Activated CD8-positive, alpha-beta memory T cell treated with anti-CD3 and anti-CD28 coated beads for 48 hours (primary cell): ENCODE results near the gene LRRC70.

Experiments
- DNase-seq, 3 experiments: peaks; one replicate each; pipeline ENCODE4 v3.0.0-alpha.2; 2020; ENCODE audit warnings: low read depth in 2 of 3, low spot score in 2 of 3

Gene LRRC70

GRCh38 chr5:62575066-62575465, 3.6 kb upstream of the LRRC70 start:
- no peak for DNase-seq

GRCh38 chr5:62575489-62575888, 3.1 kb upstream of the LRRC70 start:
- DNase-seq = no peak

DNA sequence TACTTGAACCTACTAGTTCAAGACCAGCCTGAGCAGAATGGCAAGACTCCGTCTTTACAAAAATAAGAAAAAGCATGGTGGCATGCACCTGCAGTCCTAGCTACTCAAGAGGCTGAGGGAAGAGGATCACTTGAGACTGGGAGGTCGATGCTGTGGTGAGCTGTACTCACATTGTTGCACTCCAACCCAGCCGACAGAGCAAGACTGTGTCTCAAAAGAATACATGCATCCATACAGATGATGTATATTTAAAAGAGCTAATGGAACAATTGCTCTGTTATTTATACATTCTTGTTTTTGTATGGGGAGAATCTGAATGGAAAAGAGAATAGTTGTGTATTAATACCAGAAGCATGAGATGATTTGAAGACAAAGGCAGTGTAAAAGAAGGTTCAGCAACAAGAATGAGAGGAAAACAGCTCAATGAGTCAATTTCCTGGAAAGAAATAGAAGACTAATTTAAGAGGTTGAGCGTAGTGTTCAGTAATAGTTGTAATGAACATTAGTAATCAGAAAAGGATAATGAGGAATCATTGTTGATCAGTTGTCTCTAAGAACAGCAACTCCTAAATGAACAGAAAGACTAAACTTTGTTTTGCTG, 1.9 kb upstream of the LRRC70 start:
- DNase-seq = no peak

- DNase-seq = no peak
Observed at GRCh38 chr5:62577488-62577887, 1.1 kb upstream of the LRRC70 start.

- no peak for DNase-seq
Observed at GRCh38 chr5:62579761-62580160, 1.1 kb downstream of the LRRC70 start.

DNA sequence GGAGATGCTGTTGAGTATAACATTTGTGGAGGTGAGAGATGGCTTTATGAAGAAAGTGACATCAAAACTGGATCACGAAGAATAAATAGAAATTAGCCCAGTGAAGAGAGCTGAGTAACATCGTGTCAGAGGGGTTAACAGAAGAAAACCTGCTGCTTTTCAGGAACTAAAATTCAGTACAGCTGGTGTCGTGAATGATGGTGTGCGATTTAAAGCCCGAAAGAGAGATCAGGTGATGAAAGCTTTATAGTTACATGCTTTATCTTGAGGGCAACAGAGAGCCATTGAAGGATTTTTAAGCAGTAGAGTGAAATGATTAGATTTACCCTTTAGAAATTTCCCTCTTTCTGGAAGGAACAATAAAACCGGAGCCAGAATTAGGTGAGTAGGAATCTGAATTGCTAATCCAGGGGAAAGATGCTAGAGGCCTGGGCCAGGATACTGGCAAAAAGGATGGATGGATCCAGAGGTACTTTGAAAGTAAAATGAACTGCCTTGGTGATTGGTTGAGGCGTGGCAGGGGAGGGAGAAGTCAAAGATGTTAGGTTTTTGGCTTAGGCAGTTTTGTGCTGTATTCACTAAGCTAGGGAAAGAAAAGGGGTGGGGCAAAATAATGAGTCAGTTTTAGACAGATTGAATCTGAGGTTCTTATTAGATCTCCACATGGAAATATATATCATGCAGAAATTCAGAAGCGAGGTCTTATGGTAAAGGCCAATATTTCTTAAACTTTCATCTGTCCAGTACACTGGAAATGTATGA, 3.4 kb downstream of the LRRC70 start:
- no peak for DNase-seq

DNA sequence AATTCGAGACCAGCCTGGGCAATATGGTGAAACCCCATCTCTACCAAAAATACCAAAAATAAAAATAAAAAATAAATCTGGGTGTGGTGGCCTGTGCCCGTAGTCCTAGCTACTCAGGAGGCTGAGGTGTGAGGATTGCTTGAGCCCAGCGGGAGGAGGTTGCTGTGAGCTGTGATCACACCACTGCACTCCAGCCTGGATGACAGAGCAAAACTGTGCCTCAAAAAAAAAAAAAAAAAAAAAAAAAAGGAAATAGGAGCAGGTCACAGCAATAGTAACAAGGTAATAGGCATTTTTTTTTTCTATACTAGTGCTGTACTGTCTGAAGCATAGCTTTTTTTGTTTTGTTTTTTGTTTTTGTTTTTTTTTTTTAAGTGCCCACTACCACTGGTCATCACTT, 5.8 kb downstream of the LRRC70 start:
- no peak for DNase-seq

- no peak for DNase-seq
Observed at GRCh38 chr5:62585306-62585705, 6.7 kb downstream of the LRRC70 start.

DNA sequence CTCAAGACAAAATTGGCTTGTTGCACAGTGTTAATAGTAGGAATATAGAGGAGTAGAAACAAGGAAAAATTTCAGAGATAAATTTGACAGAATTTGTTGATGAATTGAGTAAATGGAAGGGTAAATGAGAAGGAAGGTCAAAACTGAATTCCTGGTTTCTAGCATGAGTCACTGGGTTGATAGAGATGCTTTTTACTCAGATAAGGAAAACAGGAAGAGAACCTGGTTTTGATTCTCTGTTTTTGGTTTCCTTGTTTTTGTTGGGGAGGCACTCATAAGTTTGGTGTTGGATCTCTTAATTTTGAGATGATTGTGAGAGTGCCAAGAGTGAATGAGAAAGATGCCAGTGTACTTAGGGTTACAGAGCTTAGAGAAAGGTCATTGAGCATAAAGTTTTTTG, 7.1 kb downstream of the LRRC70 start:
- DNase-seq = no peak

GRCh38 chr5:62587737-62588136, 9.1 kb downstream of the LRRC70 start:
- no peak for DNase-seq

GRCh38 chr5:62588668-62589067, 10.0 kb downstream of the LRRC70 start:
- DNase-seq = no peak

GRCh38 chr5:62589504-62589903, 10.9 kb downstream of the LRRC70 start:
- no peak for DNase-seq

- DNase-seq = no peak
Observed at GRCh38 chr5:62590387-62590786, 11.8 kb downstream of the LRRC70 start.

DNA sequence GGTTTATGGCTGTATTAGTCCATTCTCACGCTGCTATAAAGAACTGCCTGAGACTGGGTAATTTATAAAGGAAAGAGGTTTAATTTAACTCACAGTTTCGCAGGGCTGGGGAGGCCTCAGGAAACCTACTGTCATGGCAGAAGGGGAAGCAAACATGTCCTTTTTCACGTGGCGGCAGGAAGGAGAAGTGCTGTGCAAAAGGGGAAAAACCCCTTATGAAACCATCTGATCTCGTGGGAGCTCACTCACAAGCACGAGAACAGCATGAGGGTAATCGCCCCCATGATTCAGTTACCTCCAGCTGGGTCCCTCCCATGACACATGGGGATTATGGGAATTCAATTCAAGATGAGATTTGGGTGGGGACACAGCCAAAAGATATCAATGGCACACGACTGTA, 13.9 kb downstream of the LRRC70 start:
- no peak for DNase-seq

DNA sequence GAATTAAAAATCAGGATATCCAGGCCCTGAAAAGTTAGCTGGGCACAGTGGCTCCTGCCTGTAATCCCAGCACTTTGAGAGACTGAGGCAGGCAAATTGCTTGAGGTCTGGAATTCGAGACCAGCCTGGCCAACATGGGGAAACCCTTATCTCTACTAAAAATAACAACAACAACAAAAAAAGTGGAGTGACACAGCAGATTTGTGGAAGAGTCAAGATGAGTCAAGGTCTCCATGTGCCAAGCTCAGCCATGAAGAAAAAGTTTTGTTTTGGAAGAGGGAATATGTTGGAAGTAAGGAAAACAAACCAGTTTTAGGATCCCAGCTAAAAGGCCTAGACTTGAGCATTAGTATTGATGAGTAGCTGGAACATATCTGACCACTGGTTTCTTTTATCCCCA, 14.7 kb downstream of the LRRC70 start:
- no peak for DNase-seq

DNA sequence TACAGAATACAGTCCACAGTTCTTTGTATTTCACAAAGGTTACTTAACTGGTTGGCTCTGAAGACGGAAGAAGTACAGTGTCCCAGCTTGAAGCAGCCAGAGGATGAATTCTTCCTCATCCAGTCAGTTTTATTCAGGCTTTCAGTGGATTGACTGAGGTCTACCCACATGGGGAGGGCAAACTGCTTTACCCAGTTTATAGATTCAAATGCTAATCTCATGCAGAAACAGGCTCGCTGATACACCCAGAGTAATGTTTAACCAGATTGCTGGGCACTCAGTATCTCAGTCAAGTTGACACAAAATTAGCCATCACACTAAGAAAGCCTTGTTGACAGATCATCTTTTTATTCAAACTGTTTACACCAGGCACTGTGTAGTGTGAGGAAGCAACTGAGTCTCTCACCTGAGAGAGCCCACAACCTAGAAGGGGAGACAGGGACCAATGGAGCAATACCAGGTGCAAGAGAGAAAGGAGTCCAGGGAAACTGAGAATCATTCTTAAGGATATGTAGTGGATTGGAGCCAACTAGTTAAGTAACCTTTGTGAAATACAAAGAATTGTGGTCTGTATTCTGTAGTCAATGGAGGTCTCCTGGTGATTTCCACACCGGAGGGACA, 15.9 kb downstream of the LRRC70 start:
- no peak for DNase-seq

DNA sequence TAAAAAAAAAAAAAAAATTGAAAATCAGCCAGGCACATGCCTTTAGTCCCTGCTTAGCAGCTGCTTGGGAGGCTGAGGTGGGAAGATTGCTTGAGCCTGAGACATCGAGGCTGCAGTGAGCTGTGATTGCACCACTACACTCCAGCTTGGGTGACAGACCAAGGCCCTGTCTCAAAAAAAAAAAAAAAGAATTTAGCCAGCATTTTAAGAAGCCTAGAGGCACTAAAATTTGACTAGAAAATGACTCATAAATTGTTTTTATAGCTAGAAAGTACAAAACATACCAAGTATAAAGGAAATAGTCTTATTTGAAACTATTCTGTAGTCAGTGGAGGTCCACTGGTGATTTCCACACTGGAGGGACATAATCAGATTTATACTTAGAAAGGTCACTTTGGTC, 17.5 kb downstream of the LRRC70 start:
- no peak for DNase-seq

DNA sequence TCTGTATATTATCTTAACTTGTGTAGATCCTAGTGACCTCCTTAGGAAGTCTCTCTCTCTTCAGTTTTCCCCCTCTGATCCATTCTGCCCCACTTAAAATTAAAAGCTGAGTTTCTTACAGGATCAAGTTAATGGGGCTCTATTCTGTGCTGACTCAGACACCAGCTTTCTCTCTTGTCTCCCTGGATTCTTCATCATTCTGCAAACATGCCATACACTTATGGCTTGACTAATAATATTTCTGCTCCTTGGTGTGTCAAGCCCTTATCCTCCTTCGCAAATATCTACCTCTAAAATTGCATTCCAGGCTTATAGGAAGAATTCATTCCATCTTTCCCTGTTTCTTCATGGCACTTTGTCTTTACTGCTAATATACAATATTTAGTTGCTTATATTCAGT, 18.1 kb downstream of the LRRC70 start:
- DNase-seq = no peak

- DNase-seq = no peak
Observed at GRCh38 chr5:62597314-62597713, 18.7 kb downstream of the LRRC70 start.

- no peak for DNase-seq
Observed at GRCh38 chr5:62600560-62601252, 22.1 kb downstream of the LRRC70 start.

DNA sequence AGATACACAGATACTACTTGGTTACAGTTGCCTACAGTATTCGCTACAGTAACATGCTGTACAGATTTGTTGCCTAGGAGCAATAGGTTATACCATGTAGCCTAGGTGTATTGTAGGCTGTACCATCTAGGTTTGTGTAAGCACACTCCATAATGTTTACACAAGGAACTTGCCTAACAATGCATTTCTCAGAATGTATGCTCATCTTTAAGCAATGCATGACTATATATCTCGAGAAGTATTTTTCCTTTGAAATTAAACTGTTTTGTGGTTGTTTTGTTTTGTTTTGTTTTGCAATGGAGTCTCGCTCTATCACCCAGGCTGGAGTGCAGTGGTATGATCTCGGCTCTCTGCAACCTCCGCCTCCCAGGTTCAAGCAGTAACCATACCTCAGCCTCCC, 25.3 kb downstream of the LRRC70 start:
- no peak for DNase-seq

- DNase-seq = no peak
Observed at GRCh38 chr5:62605638-62606037, 27.0 kb downstream of the LRRC70 start.
